Endothelial cell of umbilical vein (primary cell): Measurements from ENCODE around the gene GPR148. TPM values are rescaled to one million over a fixed set of nuclear protein-coding genes. Genes with fewer than 3 reads are reported as not detected.

Experiments used
- BruUV-seq: library from RNA; stranded (reverse); fragments of 400-500 nt; replicated peaks from 2 replicates; lab custom pipeline; 2021; lab: Mats Ljungman, UMichigan
- CTCF ChIA-PET: fragments of 300-600, 350-600 bp; sonication (Branson Sonifier 250); formaldehyde crosslinking; loops from one replicate; lab custom pipeline; 2021; ENCODE audit warnings: antibody characterized with exemption, inconsistent platforms; lab: Charles Lee
- POLR2A ChIA-PET: fragments of 300-600, 350-600 bp; sonication (Branson Sonifier 250); formaldehyde crosslinking; loops from one replicate; lab custom pipeline; 2021; ENCODE audit warnings: antibody characterized with exemption, inconsistent platforms; lab: Charles Lee
- DNase-seq: peaks from one replicate; pipeline ENCODE4 v3.0.0-alpha.2; 2011; ENCODE audit warnings: low read depth, low spot score
- FAIRE-seq: peaks from 2 replicates; lab custom pipeline; 2011; peaks lifted over from hg19 to GRCh38; lab: Jason Lieb, UNC
- H2AFZ ChIP-seq: 2 replicates; pipeline ENCODE4 v1.6.0; 2012; ENCODE audit warnings: low read depth, low read length, control low read depth, inconsistent platforms
- H3K27ac ChIP-seq: 2 replicates; pipeline ENCODE4 v1.5.1; 2011; ENCODE audit warnings: low read depth, mild to moderate bottlenecking, control low read depth, low read length, moderate library complexity; ENCODE audit not compliant: insufficient read depth
- H3K27me3 ChIP-seq, 2 experiments: 2 replicates each; pipeline versions ENCODE4 v1.6.0 to v1.6.1; 2011; ENCODE audit warnings: low read length in 2 of 2, mixed read lengths in 1 of 2; ENCODE audit not compliant: control insufficient read depth in 2 of 2, insufficient read depth in 2 of 2
- H3K36me3 ChIP-seq, 2 experiments: 2 replicates in 1 of 2; 3 replicates in 1 of 2; pipeline ENCODE4 v1.5.1; 2011; ENCODE audit warnings: low read length in 2 of 2, mild to moderate bottlenecking in 1 of 2, moderate library complexity in 1 of 2; ENCODE audit not compliant: control insufficient read depth in 2 of 2, insufficient read depth in 2 of 2; ENCODE audit errors: extremely low read depth in 1 of 2
- H3K4me1 ChIP-seq: 3 replicates; pipeline ENCODE4 v1.5.1; 2011; ENCODE audit warnings: mild to moderate bottlenecking, low read length; ENCODE audit not compliant: control insufficient read depth, insufficient read depth; ENCODE audit errors: extremely low read depth
- H3K4me2 ChIP-seq: 2 replicates; pipeline ENCODE4 v1.6.1; 2011; ENCODE audit warnings: low read length, control low read depth, mixed read lengths; ENCODE audit not compliant: insufficient read depth
- H3K4me3 ChIP-seq, 3 experiments: fragments of 200-600 bp in 1 of 3; sonication (generic), shearing (Covaris generic) in 1 of 3; replicated peaks in 1 of 3; 2 replicates each; pipeline ENCODE4 v1.5.1; 2011 to 2016; ENCODE audit warnings: control low read depth in 3 of 3, low read length in 3 of 3, mild to moderate bottlenecking in 2 of 3, inconsistent platforms in 1 of 3, low read depth in 1 of 3, moderate library complexity in 1 of 3; ENCODE audit not compliant: insufficient read depth in 1 of 3
- H3K79me2 ChIP-seq: 2 replicates; pipeline ENCODE4 v1.6.0; 2012; ENCODE audit warnings: low read length, inconsistent platforms; ENCODE audit not compliant: control insufficient read depth, insufficient read depth
- H3K9ac ChIP-seq: replicated peaks from 2 replicates; pipeline ENCODE3; 2011; ENCODE audit warnings: low read length, control low read depth; ENCODE audit not compliant: insufficient read depth; ENCODE audit errors: extremely low read depth
- H3K9me1 ChIP-seq: replicated peaks from 3 replicates; pipeline ENCODE4 v1.6.0; 2011; ENCODE audit warnings: mild to moderate bottlenecking, low read length; ENCODE audit not compliant: control insufficient read depth, insufficient read depth; ENCODE audit errors: extremely low read depth
- H3K9me3 ChIP-seq: replicated peaks from 2 replicates; pipeline ENCODE4 v1.5.1; 2012; ENCODE audit warnings: low read length, inconsistent platforms; ENCODE audit not compliant: control insufficient read depth, insufficient read depth
- H4K20me1 ChIP-seq: replicated peaks from 2 replicates; pipeline ENCODE3; 2011; ENCODE audit warnings: mild to moderate bottlenecking, low read length; ENCODE audit not compliant: control insufficient read depth, insufficient read depth; ENCODE audit errors: extremely low read depth
- CTCF ChIP-seq, 2 donors: IDR thresholded peaks; 1 replicate in 1 of 2; 2 replicates in 1 of 2; pipeline ENCODE4 v1.5.1; 2011; ENCODE audit warnings: low read length in 2 of 2, mild to moderate bottlenecking in 2 of 2, moderate library complexity in 2 of 2, control low read depth in 1 of 2, inconsistent platforms in 1 of 2, low read depth in 1 of 2; ENCODE audit not compliant: insufficient read depth in 1 of 2; ENCODE audit errors: extremely low read depth in 1 of 2
- EZH2 ChIP-seq: IDR thresholded peaks from 2 replicates; pipeline ENCODE4 v1.6.1; 2012; ENCODE audit warnings: borderline replicate concordance, low read depth, mild to moderate bottlenecking, moderate library complexity, low read length, inconsistent platforms; ENCODE audit not compliant: severe bottlenecking
- FOS ChIP-seq: IDR thresholded peaks from 2 replicates; pipeline ENCODE4 v1.6.1; 2011; ENCODE audit warnings: mild to moderate bottlenecking, low read length, moderate library complexity, borderline replicate concordance; ENCODE audit not compliant: insufficient read depth
- GATA2 ChIP-seq: IDR thresholded peaks from 2 replicates; pipeline ENCODE4 v1.7.0; 2011; ENCODE audit warnings: low read depth, mild to moderate bottlenecking, moderate library complexity, mixed read lengths, low read length; ENCODE audit not compliant: insufficient read length, insufficient read depth
- JUN ChIP-seq: IDR thresholded peaks from 2 replicates; pipeline ENCODE4 v1.6.1; 2011; ENCODE audit warnings: borderline replicate concordance, low read depth; ENCODE audit not compliant: insufficient read length, insufficient read depth
- MAX ChIP-seq: IDR thresholded peaks from 2 replicates; pipeline ENCODE4 v1.6.1; 2011; ENCODE audit not compliant: insufficient read depth, insufficient read length
- MYC ChIP-seq: IDR thresholded peaks from one replicate; pipeline ENCODE4 v1.6.1; 2011; ENCODE audit warnings: mild to moderate bottlenecking, low read depth, low read length
- POLR2A ChIP-seq: IDR thresholded peaks from 2 replicates; pipeline ENCODE4 v1.6.1; 2012; ENCODE audit warnings: low read depth, mild to moderate bottlenecking, control low read depth, low read length
- POLR2AphosphoS5 ChIP-seq: IDR thresholded peaks from 2 replicates; pipeline ENCODE4 v1.6.1; 2012; ENCODE audit warnings: low read depth, mild to moderate bottlenecking, control low read depth, low read length, moderate library complexity; ENCODE audit not compliant: insufficient read depth
- dilution Hi-C: fragments of 300-500 bp; cut with MboI; formaldehyde crosslinking; loops from one replicate; pipeline ENCODE4 v1.15.0; 2019; ENCODE audit warnings: low sequenced_read_pairs; ENCODE audit not compliant: extremely low pct_ligation_motif_present
- intact Hi-C: fragments of 100-400 bp; cut with micrococcal nuclease; formaldehyde crosslinking; loops from one replicate; pipeline ENCODE4 v1.10.0; 2022
- polyA plus RNA-seq, 4 experiments: library from polyadenylated mRNA; depleted of rRNA in 3 of 4; stranded (reverse) in 3 of 4; unstranded in 1 of 4; fragments of >200 nt; gene quantifications; 2 replicates each; pipeline versions ENCODE4 v1.2.1 to v1.2.3, GENCODE V29; 2011 to 2012; ENCODE audit warnings: missing spikeins in 1 of 4
- total RNA-seq: library from RNA; stranded (reverse); gene quantifications from 2 replicates; pipeline ENCODE4 v1.2.3, GENCODE V29; 2021

GPR148 gene
- total and polyA plus RNA-seq, 2 donors (not counting 3 experiments of a cell fraction or from before 2014, with no cell fraction given) = not detected

GRCh38 chr2:130766037-130766436 lies 37.2 kb downstream of the GPR148 start:
- intact Hi-C loops (no loop called here), dilution Hi-C loops (no loop called here)
- no peaks in the 10 kb centered on the region for H3K9me1 ChIP-seq
- H4K20me1 ChIP-seq = no peaks in the 10 kb centered on the region
- POLR2A ChIA-PET = no interaction called here
- no peak overlapping the region for H2AFZ ChIP-seq
- no peaks in the 10 kb centered on the region for H3K36me3 ChIP-seq
- FAIRE-seq = no peak
- TF ChIP-seq EZH2 (no peak), MAX (no peak), CTCF (IDR thresholded peaks at IDR 0.05; ENCODE audit: extremely low read depth in 1 of 2, insufficient read depth in 1 of 2, low read depth in 1 of 2, low read length in 2 of 2) (no peak), POLR2AphosphoS5 (no peak), FOS (no peak), GATA2 (no peak), POLR2A (no peak), JUN (no peak), MYC (no peak)
- H3K4me2 ChIP-seq = no peak overlapping the region
- H3K4me3 ChIP-seq = no peak overlapping the region
- no peak overlapping the region for H3K27ac ChIP-seq
- H3K9me3 ChIP-seq = no peaks in the 10 kb centered on the region
- no TSS peak for BruUV-seq
- no peak overlapping the region for H3K9ac ChIP-seq
- CTCF ChIA-PET = interaction anchor here (0.6 kb wide), 1 partner anchor 31 kb away, joined by 3 read pairs; no protein-coding TSS in a partner anchor
- no peaks in the 10 kb centered on the region for H3K79me2 ChIP-seq
- no peak for DNase-seq
- no peaks in the 10 kb centered on the region for H3K4me1 ChIP-seq
- H3K27me3 ChIP-seq = no peaks in the 10 kb centered on the region
